Colonic mucosa (tissue), 4 donors: ENCODE measurements around the gene ZMYM2. TPM values are rescaled to one million over a fixed set of nuclear protein-coding genes. Genes with fewer than 3 reads are reported as not detected.

Experiments used
- DNase-seq: peaks from one replicate; pipeline ENCODE4 v3.0.0-alpha.2; 2020
- H3K27ac ChIP-seq: fragments of 200-600 bp; one replicate; pipeline ENCODE4 v1.8.0; 2021
- H3K27me3 ChIP-seq: fragments of 200-600 bp; one replicate; pipeline ENCODE4 v1.8.0; 2021
- H3K36me3 ChIP-seq: fragments of 200-600 bp; one replicate; pipeline ENCODE4 v1.8.0; 2021
- H3K4me1 ChIP-seq: fragments of 200-600 bp; one replicate; pipeline ENCODE4 v1.8.0; 2021; ENCODE audit warnings: mild to moderate bottlenecking
- H3K4me3 ChIP-seq: fragments of 200-600 bp; one replicate; pipeline ENCODE4 v1.8.0; 2021
- H3K9ac ChIP-seq, 2 donors: one replicate each; pipeline ENCODE4 v1.7.0; 2013; ENCODE audit warnings: control low read depth in 2 of 2, low read depth in 2 of 2, low read length in 2 of 2
- H3K9me3 ChIP-seq: fragments of 200-600 bp; one replicate; pipeline ENCODE4 v1.8.0; 2021
- CTCF ChIP-seq: fragments of 200-600 bp; IDR thresholded peaks from one replicate; pipeline ENCODE4 v1.8.0; 2022; ENCODE audit warnings: antibody characterized with exemption, mild to moderate bottlenecking
- intact Hi-C: fragments of 100-400 bp; cut with DNase I; formaldehyde crosslinking; loops from one replicate; pipeline ENCODE4 v1.14.1; 2022
- total RNA-seq, 2 donors: library from RNA; stranded (reverse); fragmentation: NEBNext Ultra II Directional in 1 of 2; extraction: Animal tissue kit (Norgen Biotek cat#: 25700) in 1 of 2; gene quantifications; one replicate each; pipeline ENCODE4 v1.2.1, GENCODE V29; 2021
- donor health status: healthy.
- donor health status: DM: no; HTN: no; CAD: no.
- donor health status: DM: no; HTN: no; CAD: no.

Gene ZMYM2
- total RNA-seq, 2 donors from 2014 or later: 47.6 to 70.1 TPM

GRCh38 chr13:20000062-20000552 lies 41.6 kb downstream of the ZMYM2 start:
- intact Hi-C loops: no loop called here
- Histone ChIP-seq H3K4me3 (no peak overlapping the region), H3K36me3 (no peaks in the 10 kb centered on the region)

DNA sequence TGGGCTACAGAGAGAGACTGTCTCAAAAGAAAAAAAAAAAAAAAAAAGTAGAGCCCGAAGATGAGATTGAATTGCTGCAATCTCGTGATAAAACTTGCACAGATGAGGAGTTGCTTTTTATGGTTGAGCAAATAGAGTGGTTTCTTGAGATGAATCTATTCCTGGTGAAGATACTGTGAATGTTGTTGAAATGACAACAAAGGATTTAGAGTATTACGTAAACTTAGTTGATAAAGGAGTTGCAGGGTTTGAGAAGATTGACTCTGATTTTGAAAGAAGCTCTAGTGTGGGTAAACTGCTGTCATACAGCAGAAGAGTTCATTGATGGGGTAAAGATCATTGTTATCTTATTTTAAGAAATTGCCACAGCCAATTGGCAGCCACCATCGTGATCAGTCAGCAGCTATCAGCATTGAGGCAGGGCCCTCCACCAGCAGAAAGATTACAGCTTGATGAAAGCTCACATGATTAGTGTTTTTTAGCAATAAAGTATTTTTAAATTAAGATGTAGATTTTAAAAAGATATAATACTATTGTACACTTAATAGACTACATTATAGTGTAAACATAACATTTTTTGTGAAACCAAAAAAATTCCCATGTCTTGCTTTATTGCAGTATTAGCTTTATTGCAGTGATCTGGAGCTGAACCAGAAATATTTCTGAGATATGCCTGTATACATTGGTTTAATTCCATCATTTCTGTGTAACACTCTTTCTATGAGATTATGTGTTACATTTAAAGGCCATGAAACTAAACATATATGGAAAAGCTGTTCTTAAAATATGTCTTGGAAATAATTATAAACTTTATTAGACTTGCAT lies 43.1 kb downstream of the ZMYM2 start:
- H3K36me3 ChIP-seq: no peaks in the 10 kb centered on the region
- no peaks in the 10 kb centered on the region for H3K4me1 ChIP-seq
- no peak overlapping the region for H3K4me3 ChIP-seq
- H3K27me3 ChIP-seq: no peaks in the 10 kb centered on the region
- no peak overlapping the region for H3K9ac ChIP-seq
- intact Hi-C loops: no loop called here
- TF ChIP-seq CTCF: no peak
- H3K9me3 ChIP-seq: no peaks in the 10 kb centered on the region
- DNase-seq: no peak
- H3K27ac ChIP-seq: no peak overlapping the region

More at GRCh38 chr13:20000062-20000552, 41.6 kb downstream of the ZMYM2 start:
- DNase-seq: no peak
- Histone ChIP-seq H3K4me1 (no peaks in the 10 kb centered on the region), H3K9me3 (no peaks in the 10 kb centered on the region), H3K27ac (no peak overlapping the region), H3K27me3 (no peaks in the 10 kb centered on the region), H3K9ac (no peak overlapping the region)
- TF ChIP-seq CTCF: no peak

DNA sequence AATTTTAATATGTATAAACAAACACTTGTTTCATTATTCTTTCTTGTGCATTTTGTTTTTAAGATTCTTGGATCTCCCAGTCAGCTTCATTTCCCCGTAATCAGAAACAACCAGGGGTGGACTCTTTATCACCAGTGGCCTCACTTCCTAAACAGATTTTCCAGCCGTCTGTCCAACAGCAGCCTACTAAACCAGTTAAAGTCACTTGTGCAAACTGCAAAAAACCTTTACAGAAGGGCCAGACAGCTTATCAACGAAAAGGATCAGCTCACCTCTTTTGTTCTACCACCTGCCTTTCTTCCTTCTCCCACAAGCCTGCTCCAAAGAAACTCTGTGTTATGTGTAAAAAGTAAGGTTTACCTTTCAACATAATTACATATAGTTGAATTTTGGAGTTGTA lies 44.3 kb downstream of the ZMYM2 start:
- Histone ChIP-seq H3K36me3 (peaks cover 5% of the 10 kb centered on the region), H3K4me1 (no peaks in the 10 kb centered on the region), H3K9ac (no peak overlapping the region), H3K27ac (no peak overlapping the region), H3K9me3 (no peaks in the 10 kb centered on the region), H3K4me3 (no peak overlapping the region), H3K27me3 (no peaks in the 10 kb centered on the region)
- intact Hi-C loops: no loop called here
- TF ChIP-seq CTCF: no peak
- DNase-seq: no peak

DNA sequence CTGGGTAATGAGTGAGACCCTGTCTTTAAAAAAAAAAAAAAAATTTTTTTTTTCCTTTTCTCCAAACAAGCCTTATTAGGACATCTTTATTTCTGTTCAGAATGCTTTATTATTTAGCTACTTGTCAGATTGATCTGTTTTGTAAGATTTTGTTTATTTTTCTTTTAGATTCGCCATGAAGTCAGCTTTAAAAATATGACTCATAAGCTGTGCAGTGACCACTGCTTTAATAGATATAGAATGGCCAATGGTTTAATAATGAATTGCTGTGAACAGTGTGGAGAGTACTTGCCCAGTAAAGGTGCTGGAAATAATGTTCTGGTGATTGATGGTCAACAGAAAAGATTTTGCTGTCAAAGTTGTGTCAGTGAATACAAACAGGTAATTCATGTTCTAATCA lies 47.7 kb downstream of the ZMYM2 start:
- Histone ChIP-seq H3K27me3 (no peaks in the 10 kb centered on the region), H3K27ac (no peak overlapping the region), H3K36me3 (peaks cover 5% of the 10 kb centered on the region), H3K9me3 (no peaks in the 10 kb centered on the region), H3K4me1 (no peaks in the 10 kb centered on the region), H3K9ac (no peak overlapping the region), H3K4me3 (no peak overlapping the region)
- DNase-seq: no peak
- intact Hi-C loops: no loop called here
- no peak for TF ChIP-seq CTCF

GRCh38 chr13:20015763-20016162 lies 57.2 kb downstream of the ZMYM2 start:
- Histone ChIP-seq H3K4me3 (no peak overlapping the region), H3K9me3 (no peaks in the 10 kb centered on the region), H3K27me3 (no peaks in the 10 kb centered on the region), H3K4me1 (no peaks in the 10 kb centered on the region), H3K27ac (no peak overlapping the region), H3K9ac (no peak overlapping the region), H3K36me3 (no peaks in the 10 kb centered on the region)
- intact Hi-C loops: no loop called here
- TF ChIP-seq CTCF: no peak
- no peak for DNase-seq
